GM12878 (cell line): ENCODE data around the gene OR51M1. TPM values are rescaled to one million over a fixed set of nuclear protein-coding genes. Genes with fewer than 3 reads are reported as not detected.

Source experiments
- ATAC-seq: fragments of 200-7000 bp; cut with Tn5 transposase; 3 replicates; pipeline ENCODE4 v1.9.1; 2020; ENCODE audit warnings: mild to moderate bottlenecking, moderate library complexity
- BruUV-seq: library from RNA; stranded (reverse); fragments of 400-500 nt; replicated peaks from 2 replicates; lab custom pipeline; 2021; lab: Mats Ljungman, UMichigan
- CTCF ChIA-PET: fragments of 300-600 bp; sonication (Branson Sonifier 250); formaldehyde crosslinking; extraction: SDS; loops from one replicate; lab custom pipeline; 2021; ENCODE audit warnings: inconsistent platforms; lab: Yijun Ruan, JAX
- POLR2A ChIA-PET: fragments of 350-600 bp; formaldehyde crosslinking; extraction: SDS; loops from one replicate; lab custom pipeline; 2021; ENCODE audit warnings: inconsistent platforms; lab: Charles Lee
- RAD21 ChIA-PET: fragments of 300-600 bp; sonication (Branson Sonifier 250); formaldehyde crosslinking; loops from one replicate; lab custom pipeline; 2023; ENCODE audit warnings: antibody characterized with exemption; ENCODE audit not compliant: unreplicated experiment; lab: Charles Lee
- SMC1A ChIA-PET: fragments of 300-600 bp; sonication (Branson Sonifier 250); formaldehyde crosslinking; loops from one replicate; lab custom pipeline; 2023; ENCODE audit not compliant: unreplicated experiment, uncharacterized antibody; lab: Charles Lee
- DNase-seq: peaks from one replicate; pipeline ENCODE4 v3.0.0-alpha.2; 2011; ENCODE audit warnings: low read depth, low spot score
- FAIRE-seq: peaks from 3 replicates; lab custom pipeline; 2011; peaks lifted over from hg19 to GRCh38; lab: Jason Lieb, UNC
- H2AFZ ChIP-seq: 2 replicates; pipeline ENCODE4 v1.6.0; 2011; ENCODE audit warnings: low read depth, low read length, control low read depth; ENCODE audit not compliant: control insufficient read depth
- H3K27ac ChIP-seq: 2 replicates; pipeline ENCODE4 v1.5.1; 2011; ENCODE audit warnings: control low read depth; ENCODE audit not compliant: control insufficient read depth, insufficient read depth
- H3K27me3 ChIP-seq, 2 experiments: replicated peaks in 1 of 2; 2 replicates each; pipeline versions ENCODE4 v1.6.0 to v1.6.1; 2011; ENCODE audit warnings: low read length in 1 of 2; ENCODE audit not compliant: control insufficient read depth in 2 of 2, insufficient read depth in 2 of 2
- H3K36me3 ChIP-seq, 2 experiments: 2 replicates each; pipeline ENCODE4 v1.5.1; 2011; ENCODE audit warnings: low read length in 1 of 2; ENCODE audit not compliant: control insufficient read depth in 2 of 2, insufficient read depth in 2 of 2
- H3K4me1 ChIP-seq: 2 replicates; pipeline ENCODE4 v1.6.1; 2011; ENCODE audit warnings: mild to moderate bottlenecking, low read length, moderate library complexity, mixed read lengths; ENCODE audit not compliant: control insufficient read depth, insufficient read depth
- H3K4me2 ChIP-seq: 2 replicates; pipeline ENCODE4 v1.6.0; 2011; ENCODE audit warnings: control low read depth; ENCODE audit not compliant: control insufficient read depth, insufficient read depth
- H3K4me3 ChIP-seq: fragments of 200-600 bp; sonication (generic); 2 replicates; pipeline ENCODE4 v1.5.1; 2016
- H3K79me2 ChIP-seq: 2 replicates; pipeline ENCODE4 v1.6.0; 2011; ENCODE audit warnings: low read length; ENCODE audit not compliant: control insufficient read depth, insufficient read depth
- H3K9ac ChIP-seq: 2 replicates; pipeline ENCODE4 v1.8.0; 2011; ENCODE audit warnings: low read length, control low read depth, mixed read lengths; ENCODE audit not compliant: control insufficient read depth, insufficient read depth
- H3K9me3 ChIP-seq: replicated peaks from 3 replicates; pipeline ENCODE4 v1.5.1; 2011; ENCODE audit warnings: mild to moderate bottlenecking, low read length; ENCODE audit not compliant: control insufficient read depth, insufficient read depth
- H4K20me1 ChIP-seq: 2 replicates; pipeline ENCODE4 v1.6.0; 2011; ENCODE audit not compliant: control insufficient read depth, insufficient read depth
- BACH1 ChIP-seq: fragments of 450-650 bp; IDR thresholded peaks from 2 replicates; pipeline ENCODE4 v1.6.1; 2017; ENCODE audit warnings: mild to moderate bottlenecking, borderline replicate concordance
- DPF2 ChIP-seq: fragments of 450-650 bp; IDR thresholded peaks from 2 replicates; pipeline ENCODE4 v1.6.1; 2017; ENCODE audit warnings: mild to moderate bottlenecking
- EGR1 ChIP-seq, 2 experiments: IDR thresholded peaks; 1 replicate in 1 of 2; 2 replicates in 1 of 2; pipeline ENCODE4 v1.6.1; 2011 to 2012; ENCODE audit warnings: low read depth in 2 of 2, low read length in 2 of 2, borderline replicate concordance in 1 of 2, mild to moderate bottlenecking in 1 of 2, moderate library complexity in 1 of 2
- FOS ChIP-seq: IDR thresholded peaks from 3 replicates; pipeline ENCODE4 v1.6.1; 2011; ENCODE audit warnings: borderline replicate concordance; ENCODE audit not compliant: insufficient read length; ENCODE audit errors: extremely low read depth
- KDM1A ChIP-seq: fragments of 200-600 bp; sonication (generic); IDR thresholded peaks from 2 replicates; pipeline ENCODE4 v1.6.1; 2016; ENCODE audit warnings: borderline replicate concordance
- MEF2A ChIP-seq: IDR thresholded peaks from 2 replicates; pipeline ENCODE4 v1.6.1; 2011; ENCODE audit warnings: low read depth, mild to moderate bottlenecking, low read length, moderate library complexity; ENCODE audit not compliant: insufficient read depth
- MTA2 ChIP-seq: fragments of 450-650 bp; IDR thresholded peaks from 2 replicates; pipeline ENCODE4 v1.6.1; 2016; ENCODE audit warnings: low read depth, mild to moderate bottlenecking, moderate library complexity
- NFYA ChIP-seq: IDR thresholded peaks from 2 replicates; pipeline ENCODE4 v1.6.1; 2011; ENCODE audit warnings: low read depth, mild to moderate bottlenecking, low read length, improper control_type of control experiment, borderline replicate concordance
- PAX8 ChIP-seq: fragments of 450-650 bp; IDR thresholded peaks from 2 replicates; pipeline ENCODE4 v1.6.1; 2017; ENCODE audit warnings: mild to moderate bottlenecking, moderate library complexity
- POLR2AphosphoS5 ChIP-seq: IDR thresholded peaks from 2 replicates; pipeline ENCODE4 v1.6.1; 2011; ENCODE audit warnings: mild to moderate bottlenecking, low read length, inconsistent platforms
- RUNX3 ChIP-seq: IDR thresholded peaks from 2 replicates; pipeline ENCODE4 v1.6.1; 2012; ENCODE audit warnings: low read length, inconsistent platforms
- SIX5 ChIP-seq: IDR thresholded peaks from 2 replicates; pipeline ENCODE4 v1.6.1; 2011; ENCODE audit warnings: mild to moderate bottlenecking, low read depth, low read length, moderate library complexity; ENCODE audit not compliant: severe bottlenecking
- SREBF1 ChIP-seq: IDR thresholded peaks from 2 replicates; pipeline ENCODE4 v1.6.1; 2012; ENCODE audit warnings: mild to moderate bottlenecking, low read length
- ZNF217 ChIP-seq: fragments of 450-650 bp; IDR thresholded peaks from 2 replicates; pipeline ENCODE4 v1.6.1; 2017; ENCODE audit warnings: antibody characterized with exemption, mild to moderate bottlenecking
- in situ Hi-C: fragments of 300-500 bp; cut with MboI; formaldehyde crosslinking; loops from 9 replicates; pipeline ENCODE4 v1.14.3; 2018; ENCODE audit warnings: mixed read lengths
- intact Hi-C: fragments of 100-400 bp; cut with micrococcal nuclease; formaldehyde crosslinking; loops from one replicate; pipeline ENCODE4 v1.14.2; 2022; ENCODE audit not compliant: unreplicated experiment
- polyA plus RNA-seq, 11 experiments: library from polyadenylated mRNA; depleted of rRNA in 4 of 11; unstranded in 6 of 11; stranded (reverse) in 5 of 11; fragments of >200 nt; fragmentation: Nextera tagmentation in 4 of 11; fragmentation: Illumina TruSeq in 1 of 11; extraction: Ambion mirVana in 4 of 11; extraction: Trizol in 1 of 11; gene quantifications; 1 replicate in 1 of 11; 2 replicates in 10 of 11; pipeline versions ENCODE4 v1.2.1 to v1.2.3, GENCODE V29; 2011 to 2016; ENCODE audit warnings: inconsistent platforms in 2 of 11, missing spikeins in 2 of 11, low read depth in 1 of 11
- total RNA-seq, 4 experiments: library from RNA; depleted of rRNA in 3 of 4; stranded (reverse); fragments of >200 nt in 3 of 4; fragmentation: Illumina TruSeq in 1 of 4; extraction: Trizol in 1 of 4; gene quantifications; 2 replicates each; pipeline versions ENCODE4 v1.2.1 to v1.2.3, GENCODE V29; 2013 to 2021
- TF ChIP-seq, protein P1 (sequence below): IDR thresholded peaks from 2 replicates; pipeline ENCODE4 v1.6.1; 2012; ENCODE audit warnings: mild to moderate bottlenecking, low read depth, low read length
- TF ChIP-seq, protein P2 (sequence below): fragments of 450-650 bp; IDR thresholded peaks from 2 replicates; pipeline ENCODE4 v1.6.1; 2017; ENCODE audit warnings: mild to moderate bottlenecking, low read depth, inconsistent platforms; ENCODE audit not compliant: poor library complexity, severe bottlenecking

The OR51M1 gene
- total and polyA plus RNA-seq, 10 of the 15 experiments (the other 5 are each of a cell fraction or from before 2014, with no cell fraction given) = 0.06 TPM; not detected in 9

DNA sequence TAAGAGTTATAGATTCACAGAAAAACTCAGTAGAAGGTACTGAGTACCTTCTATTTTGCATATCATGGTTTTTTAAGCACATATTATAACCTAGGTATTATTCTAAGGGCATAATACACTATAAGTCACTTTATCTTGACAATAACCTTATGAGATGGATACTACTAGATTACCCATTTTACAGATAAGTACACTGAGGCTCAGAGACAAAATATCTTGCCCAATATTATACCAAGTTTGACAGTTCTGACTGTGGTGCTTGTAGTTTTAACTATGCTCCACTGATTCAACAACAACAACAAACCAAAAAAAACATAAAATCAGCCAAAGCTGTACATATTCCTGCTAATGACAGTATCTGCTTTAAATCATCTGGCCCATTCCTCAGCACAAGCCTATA, 10.5 kb downstream of the OR51M1 start:
- H3K36me3 ChIP-seq = no peaks in the 10 kb centered on the region
- TF ChIP-seq FOS (no peak), MEF2A (no peak), BACH1 (no peak), POLR2AphosphoS5 (no peak), ZNF217 (no peak), EGR1 (IDR thresholded peaks at IDR 0.05; ENCODE audit: borderline replicate concordance in 1 of 2, low read depth in 2 of 2, low read length in 2 of 2) (no peak), SIX5 (no peak), NFYA (no peak), PAX8 (no peak), SREBF1 (no peak)
- TF ChIP-seq, all 136 proteins: peak for 0
- POLR2A ChIA-PET = no interaction called here
- RAD21 ChIA-PET = no interaction called here
- intact Hi-C loops (no loop called here), in situ Hi-C loops (loop anchor here (5.0 kb wide), 1 partner anchor 48 kb away; the partner anchor contains the start of gene OR51I1)
- no peaks in the 10 kb centered on the region for H4K20me1 ChIP-seq
- no peaks in the 10 kb centered on the region for H3K9me3 ChIP-seq
- DNase-seq (no peak), ATAC-seq (no peak), FAIRE-seq (no peak)
- H3K4me1 ChIP-seq = no peaks in the 10 kb centered on the region
- SMC1A ChIA-PET = no interaction called here
- no peaks in the 10 kb centered on the region for H3K79me2 ChIP-seq
- no peak overlapping the region for H2AFZ ChIP-seq
- H3K27me3 ChIP-seq = no peaks in the 10 kb centered on the region
- CTCF ChIA-PET = no interaction called here
- H3K4me3 ChIP-seq = no peak overlapping the region
- H3K9ac ChIP-seq = no peak overlapping the region
- no peak overlapping the region for H3K4me2 ChIP-seq
- H3K27ac ChIP-seq = no peak overlapping the region
- BruUV-seq = no TSS peak

DNA sequence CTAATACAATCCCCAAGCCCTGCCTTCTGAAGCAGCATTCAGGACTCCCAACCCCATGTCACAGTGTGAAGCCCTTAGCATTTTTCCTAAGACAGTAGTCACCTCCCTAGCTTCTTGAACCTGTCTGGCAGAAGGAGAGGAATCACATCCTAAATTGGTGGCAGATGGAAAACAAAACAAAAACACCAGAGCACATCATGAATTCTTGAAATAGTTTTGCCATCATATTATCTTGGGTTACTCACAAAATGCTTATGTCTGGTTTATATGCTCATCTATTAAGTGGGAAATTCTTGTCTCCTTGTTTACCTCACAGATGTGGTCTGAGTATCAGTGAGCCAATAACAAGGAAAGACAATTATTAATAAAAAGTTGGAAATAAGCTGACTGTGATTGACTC, 15.3 kb downstream of the OR51M1 start:
- Histone ChIP-seq H4K20me1 (no peaks in the 10 kb centered on the region), H3K4me3 (no peak overlapping the region), H3K9me3 (no peaks in the 10 kb centered on the region), H3K9ac (no peak overlapping the region), H3K4me2 (no peak overlapping the region), H3K36me3 (no peaks in the 10 kb centered on the region), H3K27ac (no peak overlapping the region), H3K79me2 (no peaks in the 10 kb centered on the region), H3K27me3 (no peaks in the 10 kb centered on the region), H3K4me1 (no peaks in the 10 kb centered on the region), H2AFZ (no peak overlapping the region)
- intact Hi-C loops (no loop called here), in situ Hi-C loops (no loop called here)
- DNase-seq (no peak), FAIRE-seq (no peak), ATAC-seq (no peak)
- POLR2A ChIA-PET = no interaction called here
- RAD21 ChIA-PET = no interaction called here
- SMC1A ChIA-PET = no interaction called here
- CTCF ChIA-PET = no interaction called here
- no TSS peak for BruUV-seq
- TF ChIP-seq DPF2 (no peak), MTA2 (no peak), RUNX3 (no peak), KDM1A (no peak)
- TF ChIP-seq, protein P1, sequence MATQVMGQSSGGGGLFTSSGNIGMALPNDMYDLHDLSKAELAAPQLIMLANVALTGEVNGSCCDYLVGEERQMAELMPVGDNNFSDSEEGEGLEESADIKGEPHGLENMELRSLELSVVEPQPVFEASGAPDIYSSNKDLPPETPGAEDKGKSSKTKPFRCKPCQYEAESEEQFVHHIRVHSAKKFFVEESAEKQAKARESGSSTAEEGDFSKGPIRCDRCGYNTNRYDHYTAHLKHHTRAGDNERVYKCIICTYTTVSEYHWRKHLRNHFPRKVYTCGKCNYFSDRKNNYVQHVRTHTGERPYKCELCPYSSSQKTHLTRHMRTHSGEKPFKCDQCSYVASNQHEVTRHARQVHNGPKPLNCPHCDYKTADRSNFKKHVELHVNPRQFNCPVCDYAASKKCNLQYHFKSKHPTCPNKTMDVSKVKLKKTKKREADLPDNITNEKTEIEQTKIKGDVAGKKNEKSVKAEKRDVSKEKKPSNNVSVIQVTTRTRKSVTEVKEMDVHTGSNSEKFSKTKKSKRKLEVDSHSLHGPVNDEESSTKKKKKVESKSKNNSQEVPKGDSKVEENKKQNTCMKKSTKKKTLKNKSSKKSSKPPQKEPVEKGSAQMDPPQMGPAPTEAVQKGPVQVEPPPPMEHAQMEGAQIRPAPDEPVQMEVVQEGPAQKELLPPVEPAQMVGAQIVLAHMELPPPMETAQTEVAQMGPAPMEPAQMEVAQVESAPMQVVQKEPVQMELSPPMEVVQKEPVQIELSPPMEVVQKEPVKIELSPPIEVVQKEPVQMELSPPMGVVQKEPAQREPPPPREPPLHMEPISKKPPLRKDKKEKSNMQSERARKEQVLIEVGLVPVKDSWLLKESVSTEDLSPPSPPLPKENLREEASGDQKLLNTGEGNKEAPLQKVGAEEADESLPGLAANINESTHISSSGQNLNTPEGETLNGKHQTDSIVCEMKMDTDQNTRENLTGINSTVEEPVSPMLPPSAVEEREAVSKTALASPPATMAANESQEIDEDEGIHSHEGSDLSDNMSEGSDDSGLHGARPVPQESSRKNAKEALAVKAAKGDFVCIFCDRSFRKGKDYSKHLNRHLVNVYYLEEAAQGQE = no peak
- TF ChIP-seq, protein P2, sequence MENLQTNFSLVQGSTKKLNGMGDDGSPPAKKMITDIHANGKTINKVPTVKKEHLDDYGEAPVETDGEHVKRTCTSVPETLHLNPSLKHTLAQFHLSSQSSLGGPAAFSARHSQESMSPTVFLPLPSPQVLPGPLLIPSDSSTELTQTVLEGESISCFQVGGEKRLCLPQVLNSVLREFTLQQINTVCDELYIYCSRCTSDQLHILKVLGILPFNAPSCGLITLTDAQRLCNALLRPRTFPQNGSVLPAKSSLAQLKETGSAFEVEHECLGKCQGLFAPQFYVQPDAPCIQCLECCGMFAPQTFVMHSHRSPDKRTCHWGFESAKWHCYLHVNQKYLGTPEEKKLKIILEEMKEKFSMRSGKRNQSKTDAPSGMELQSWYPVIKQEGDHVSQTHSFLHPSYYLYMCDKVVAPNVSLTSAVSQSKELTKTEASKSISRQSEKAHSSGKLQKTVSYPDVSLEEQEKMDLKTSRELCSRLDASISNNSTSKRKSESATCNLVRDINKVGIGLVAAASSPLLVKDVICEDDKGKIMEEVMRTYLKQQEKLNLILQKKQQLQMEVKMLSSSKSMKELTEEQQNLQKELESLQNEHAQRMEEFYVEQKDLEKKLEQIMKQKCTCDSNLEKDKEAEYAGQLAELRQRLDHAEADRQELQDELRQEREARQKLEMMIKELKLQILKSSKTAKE = no peak
